Stimulated activated CD8-positive, alpha-beta memory T cell treated with anti-CD3 and anti-CD28 coated beads, Interleukin-15, amount 100 ng/mL, for 4 hours (primary cell): Measurements from ENCODE around the gene PRPF19.

ENCODE experiments used
- DNase-seq, 2 donors: peaks; one replicate each; pipeline ENCODE4 v3.0.0-alpha.2; 2020; ENCODE audit warnings: low read depth in 2 of 2

Gene PRPF19

DNA sequence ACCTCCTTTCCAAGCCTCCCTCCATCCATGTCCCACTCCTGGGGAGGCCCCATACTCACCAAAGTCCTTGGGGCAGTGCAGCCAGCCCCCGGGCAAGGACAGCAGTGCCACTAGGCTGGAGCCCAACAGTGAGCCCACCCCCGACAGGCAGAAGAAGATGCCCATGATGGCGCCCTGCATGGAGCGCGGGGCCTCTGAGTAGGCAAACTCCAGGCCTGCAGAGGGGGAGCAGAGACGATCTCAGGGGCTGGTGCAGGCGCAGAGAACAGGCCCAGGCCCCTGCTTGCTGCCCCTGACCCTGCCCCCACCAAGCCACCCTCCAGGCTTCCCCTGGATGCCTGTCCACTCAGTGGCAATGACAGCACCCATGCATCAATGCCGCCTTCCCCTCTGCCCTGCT, 31.4 kb upstream of the PRPF19 start:
- no peak for DNase-seq

- DNase-seq = no peak
These were observed 30.8 kb upstream of the PRPF19 start for GRCh38 chr11:60937144-60937527.

- DNase-seq = no peak
These were observed 30.2 kb upstream of the PRPF19 start for GRCh38 chr11:60936467-60937143.

GRCh38 chr11:60935676-60936442, 29.5 kb upstream of the PRPF19 start:
- DNase-seq = no peak

- DNase-seq = no peak
These were observed 28.6 kb upstream of the PRPF19 start for GRCh38 chr11:60934790-60935605.

DNA sequence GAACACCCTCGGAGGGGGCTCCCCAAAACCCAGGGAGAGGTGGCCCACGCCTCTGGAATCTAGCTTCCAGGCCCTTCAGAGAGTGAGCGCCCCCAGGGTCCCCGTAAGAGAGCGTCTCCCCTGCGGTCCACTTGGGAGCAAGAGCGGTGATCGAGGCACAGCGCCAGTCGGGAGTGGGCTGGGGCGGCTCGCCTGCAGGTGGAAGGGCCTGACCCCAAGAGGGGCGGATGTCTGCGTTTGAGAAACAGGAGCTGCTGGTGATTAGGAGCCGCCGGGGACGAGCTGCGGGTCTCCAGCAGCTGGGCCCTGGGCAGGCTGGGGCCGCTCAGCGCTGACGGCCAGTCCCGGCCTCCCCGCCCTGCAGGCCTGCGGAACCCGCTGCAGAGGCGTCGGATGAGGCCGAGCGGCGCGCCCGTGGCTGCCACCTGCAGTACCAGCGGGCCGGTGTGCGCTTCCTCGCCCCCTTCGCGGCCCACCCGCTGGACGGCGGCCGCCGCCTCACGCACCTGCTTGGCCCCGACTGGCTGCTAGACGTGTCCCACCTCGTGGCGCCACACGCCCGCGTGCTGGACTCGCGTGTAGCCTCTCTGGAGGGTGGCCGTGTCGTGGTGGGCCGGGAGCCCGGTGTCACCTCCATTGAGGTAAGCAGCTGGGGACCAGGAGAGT, 27.9 kb upstream of the PRPF19 start:
- DNase-seq = no peak

GRCh38 chr11:60933416-60934123, 27.2 kb upstream of the PRPF19 start:
- no peak for DNase-seq

GRCh38 chr11:60932605-60933356, 26.4 kb upstream of the PRPF19 start:
- no peak for DNase-seq

DNA sequence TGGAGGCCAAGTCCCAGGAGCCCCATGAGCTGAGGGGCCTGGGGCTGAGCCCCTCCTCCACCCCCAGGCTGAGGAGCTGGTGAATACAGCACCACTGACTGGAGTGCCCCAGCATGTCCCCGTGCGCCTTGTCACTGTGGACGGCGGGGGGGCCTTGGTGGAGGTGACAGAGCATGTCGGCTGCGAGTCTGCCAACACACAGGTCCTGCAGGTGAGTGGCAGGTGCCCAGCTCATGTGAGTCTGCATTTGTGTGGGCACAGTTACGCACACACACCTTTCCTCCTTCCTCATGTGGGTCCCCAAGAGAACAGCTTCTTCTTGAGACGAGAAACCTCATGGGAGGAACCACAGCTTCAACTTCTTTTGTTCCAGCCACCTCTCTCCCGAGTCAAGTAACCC, 25.5 kb upstream of the PRPF19 start:
- no peak for DNase-seq

DNA sequence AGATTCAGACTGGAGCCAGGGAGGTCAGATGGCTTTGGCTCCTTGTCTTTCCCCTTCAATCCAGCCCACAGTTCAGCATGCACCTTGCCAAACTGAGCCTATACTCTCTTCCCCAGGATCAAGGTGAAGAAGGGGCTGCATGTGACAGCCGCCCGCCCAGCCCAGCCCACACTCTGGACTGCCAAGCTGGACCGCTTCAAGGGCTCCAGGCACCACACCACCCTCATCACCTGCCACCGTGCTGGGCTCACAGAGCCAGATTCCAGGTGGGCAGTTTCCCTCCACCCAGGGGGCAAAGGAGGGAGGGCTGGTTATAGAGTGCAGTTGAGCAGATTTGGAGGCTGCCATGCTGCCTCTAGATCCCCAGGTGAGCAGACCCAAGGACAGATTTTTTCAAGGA, 24.0 kb upstream of the PRPF19 start:
- DNase-seq = no peak

DNA sequence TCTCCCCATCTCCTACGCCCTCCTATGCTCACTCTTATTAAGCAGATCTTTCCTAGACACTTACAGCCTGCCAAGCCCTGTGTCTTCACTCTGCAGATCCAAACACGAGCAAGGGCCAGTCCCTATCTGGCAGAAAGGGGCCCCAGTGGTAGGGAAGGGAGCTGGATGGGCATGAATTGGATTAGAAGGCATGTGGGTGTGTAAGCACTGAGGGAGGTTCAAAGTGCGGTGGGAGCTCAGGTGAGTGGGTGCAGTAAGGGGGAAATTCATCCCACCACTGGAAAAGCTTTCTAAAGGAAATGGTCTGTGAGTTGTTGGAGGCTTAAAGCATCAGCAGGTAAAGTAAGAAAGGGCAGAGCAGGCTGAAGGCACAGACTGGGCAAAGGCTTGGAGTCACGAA, 23.4 kb upstream of the PRPF19 start:
- no peak for DNase-seq

- DNase-seq = no peak
These were observed 22.2 kb upstream of the PRPF19 start for GRCh38 chr11:60928563-60929001.

DNA sequence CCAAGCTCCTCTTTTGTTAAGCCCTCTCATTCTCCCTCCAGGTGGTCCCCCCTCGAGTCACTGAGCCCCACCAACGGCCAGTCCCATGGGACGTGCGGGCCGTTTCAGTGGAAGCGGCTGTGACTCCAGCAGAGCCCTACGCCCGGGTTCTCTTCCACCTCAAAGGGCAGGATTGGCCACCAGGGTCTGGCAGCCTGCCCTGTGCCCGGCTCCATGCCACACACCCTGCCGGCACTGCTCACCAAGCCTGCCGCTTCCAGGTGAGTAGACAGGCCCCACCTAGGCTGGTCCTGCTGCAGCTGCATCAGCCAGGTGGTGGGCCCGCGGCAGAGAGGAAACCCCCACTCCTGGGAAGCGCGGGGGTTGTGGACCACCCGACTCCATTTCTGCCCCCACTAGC, 21.2 kb upstream of the PRPF19 start:
- no peak for DNase-seq

DNA sequence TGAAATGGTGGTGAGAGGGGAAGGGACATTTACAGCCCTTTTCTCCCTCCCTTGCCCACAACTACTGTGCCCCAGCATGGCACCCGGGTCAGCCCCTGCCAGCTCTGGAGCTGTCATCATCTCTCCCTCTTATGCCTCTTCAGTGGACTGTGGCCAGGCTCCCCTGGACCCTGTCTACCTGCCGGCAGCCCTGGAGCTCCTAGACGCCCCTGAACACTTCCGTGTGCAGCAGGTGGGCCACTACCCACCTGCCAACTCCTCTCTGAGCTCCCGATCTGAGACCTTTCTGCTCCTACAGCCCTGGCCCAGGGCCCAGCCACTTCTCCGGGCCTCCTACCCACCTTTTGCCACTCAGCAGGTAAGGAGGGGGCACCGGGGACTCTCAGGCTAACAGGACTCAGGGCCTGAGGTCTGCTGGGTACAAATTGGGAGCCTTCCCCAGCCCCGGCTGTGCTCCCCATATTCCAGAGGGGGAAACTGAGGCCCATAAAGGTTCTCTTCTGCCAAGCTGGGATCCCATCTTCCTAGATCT, 20.7 kb upstream of the PRPF19 start:
- DNase-seq = no peak

DNA sequence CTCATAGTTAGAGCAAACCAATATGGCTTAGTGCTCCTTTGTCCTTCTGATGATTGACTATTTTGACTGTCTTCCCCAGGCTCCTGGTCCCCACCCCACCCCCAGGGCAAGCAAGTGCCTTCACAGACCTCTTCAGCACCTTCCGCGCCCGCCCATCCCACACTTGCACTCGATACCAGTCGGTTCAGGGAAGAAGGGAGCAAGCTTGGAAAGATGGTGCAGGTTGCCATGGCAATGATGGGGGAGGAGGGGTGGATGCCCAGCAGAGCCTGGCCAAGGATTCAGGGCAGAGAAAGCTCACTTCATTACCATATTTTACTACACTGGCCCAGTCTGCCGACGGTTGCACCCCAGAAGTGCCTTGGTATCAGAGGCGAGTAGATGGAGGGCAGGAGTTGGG, 20.1 kb upstream of the PRPF19 start:
- no peak for DNase-seq

DNA sequence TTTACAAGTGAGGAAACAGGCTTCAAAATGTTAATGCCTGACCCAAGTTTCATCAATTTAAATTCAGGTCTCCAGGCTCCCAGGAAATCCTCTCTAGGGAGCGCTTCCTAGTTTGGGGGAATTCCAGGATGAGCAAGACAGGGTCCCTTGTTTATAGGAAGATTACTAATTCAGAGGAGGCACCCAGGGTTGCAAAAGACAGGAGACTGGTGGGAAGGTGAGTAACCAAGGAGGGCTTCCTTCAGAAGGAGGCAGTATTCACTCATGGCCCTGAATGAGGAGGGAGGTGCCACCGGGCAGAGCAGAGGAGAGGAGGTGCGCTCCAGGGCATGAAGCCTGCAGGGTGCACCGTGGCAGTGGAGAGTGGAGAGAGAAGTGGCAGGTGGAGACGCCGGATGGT, 19.5 kb upstream of the PRPF19 start:
- DNase-seq = no peak

GRCh38 chr11:60924906-60925853, 18.8 kb upstream of the PRPF19 start:
- no peak for DNase-seq

DNA sequence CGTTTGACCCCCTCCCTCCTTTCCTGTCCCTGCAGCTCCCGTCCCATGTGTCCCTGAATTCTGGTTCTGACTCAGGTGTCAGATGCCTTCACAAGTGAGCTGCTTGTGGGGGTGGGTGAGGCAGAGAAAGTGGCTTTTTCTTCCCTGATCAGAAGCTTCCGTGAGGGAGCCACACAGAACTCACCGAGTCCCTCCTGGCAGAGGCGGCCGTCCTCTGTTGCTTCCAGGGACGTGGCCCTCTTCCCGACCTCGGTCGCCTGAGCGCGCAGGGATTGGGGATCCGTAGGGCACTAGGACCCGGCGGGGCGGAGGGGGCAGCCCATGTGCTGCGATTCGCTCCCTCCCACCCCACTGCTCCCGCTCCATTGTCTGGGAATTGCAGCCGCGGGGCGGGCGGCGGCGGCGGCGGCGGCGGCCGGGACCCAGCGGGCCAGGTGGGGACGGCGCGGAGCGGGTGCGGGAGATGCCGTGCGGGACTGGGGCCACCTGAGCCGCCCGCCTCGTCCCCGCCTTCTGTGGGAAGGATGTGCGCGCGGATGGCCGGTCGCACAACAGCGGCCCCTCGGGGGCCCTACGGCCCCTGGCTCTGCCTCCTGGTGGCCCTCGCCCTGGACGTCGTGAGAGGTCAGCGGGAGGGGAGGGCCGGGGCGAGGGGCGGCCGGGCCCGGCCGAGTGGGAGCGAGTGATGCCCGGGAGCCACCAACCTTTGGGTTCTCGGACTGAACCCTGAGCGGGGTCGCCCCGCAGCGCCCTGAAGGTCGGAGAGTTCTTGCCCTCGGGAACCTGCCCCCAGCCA, 17.9 kb upstream of the PRPF19 start, which contains the start of gene TMEM132A:
Gene TMEM132A, plus strand, starts transcription at position 351 of the 796 bp plus-strand sequence. Its CDS starts 174 bp downstream, at position 525.
- no peak for DNase-seq
